ENCODE results near the gene TPP1. TPM values are rescaled to one million over a fixed set of nuclear protein-coding genes. Genes with fewer than 3 reads are reported as not detected.

The TPP1 gene
- total and polyA plus RNA-seq, 9 of the 15 experiments (the other 6 are each of a cell fraction or from before 2014, with no cell fraction given): 7.5 to 75.8 (median 15.7) TPM

DNA sequence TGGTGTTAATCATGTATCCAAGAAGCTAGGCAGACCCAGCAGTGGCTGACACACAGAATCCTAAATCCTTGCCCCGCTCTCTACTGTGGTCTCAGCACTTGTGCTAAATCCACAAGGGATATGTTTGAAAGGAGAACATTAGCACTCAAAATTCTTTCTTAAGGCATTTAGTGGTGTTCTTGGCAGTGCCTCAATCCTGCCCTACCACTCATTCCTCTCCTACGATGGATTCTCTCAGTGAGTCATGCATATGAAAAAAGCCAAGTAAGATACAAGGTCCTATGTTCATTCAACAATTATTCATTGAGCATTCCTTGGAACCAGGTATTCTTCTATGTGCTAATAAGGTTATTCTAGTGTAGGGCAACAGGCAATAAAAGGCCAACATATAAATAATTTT is 47.0 kb downstream of the TPP1 start (continued):
- TF ChIP-seq ZNF282 (CRISPR knock-in tag; IDR thresholded peaks at IDR 0.05) (no peak), RFX1 (IDR thresholded peaks at IDR 0.05) (no peak), ZNF347 (CRISPR knock-in tag; IDR thresholded peaks at IDR 0.05; ENCODE audit: low read depth) (no peak), ASH1L (IDR thresholded peaks at IDR 0.05; ENCODE audit: borderline replicate concordance, low read depth, partially characterized antibody) (no peak), DACH1 (IDR thresholded peaks at IDR 0.05; ENCODE audit: partially characterized antibody) (no peak), CHD2 (IDR thresholded peaks at IDR 0.05; ENCODE audit: low read depth, low read length) (no peak), MEF2A (IDR thresholded peaks at IDR 0.05; ENCODE audit: control insufficient read depth, low read depth, low read length) (no peak)

DNA sequence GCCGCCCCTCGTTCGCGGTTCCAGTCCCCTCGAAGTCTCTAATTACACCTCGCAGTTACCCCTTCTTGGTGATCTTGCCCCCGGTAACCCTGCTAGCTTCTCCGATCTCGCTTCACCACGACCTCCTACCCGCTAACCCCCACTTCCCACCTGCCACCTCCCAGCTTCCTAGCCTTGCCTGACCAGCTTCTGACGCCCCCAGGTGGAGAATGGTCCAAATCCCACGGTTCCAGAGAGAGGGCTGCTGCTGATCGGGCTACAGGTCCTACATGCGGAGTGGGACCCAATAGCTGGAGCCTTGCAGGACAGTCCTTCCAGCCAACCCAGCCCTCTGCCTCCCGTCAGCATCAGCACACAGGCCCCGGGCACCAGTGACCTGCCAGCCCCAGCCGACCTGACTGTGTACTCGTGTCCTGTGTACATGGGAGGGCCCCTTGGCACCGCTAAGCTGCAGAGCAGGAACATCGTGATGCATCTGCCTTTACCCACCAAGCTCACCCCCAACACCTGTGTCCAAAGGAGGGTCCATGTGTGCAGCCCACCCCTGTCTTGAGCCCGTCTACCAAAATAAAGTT is 47.7 kb downstream of the TPP1 start:
- 91% methylated on average over 17 of the region's 22 CpGs for WGBS (ENCODE audit: insufficient coverage, low coverage, missing lambda C conversion rate)
- Histone ChIP-seq H3K79me2 (ENCODE audit: control insufficient read depth, insufficient read depth, low read length) (no peaks in the 10 kb centered on the region), H3K4me1 (replicated peaks in 1 of 2; ENCODE audit: control insufficient read depth in 2 of 2, insufficient read depth in 2 of 2, low read length in 2 of 2) (peaks cover 30 to 45% of the 10 kb centered on the region in 2 experiments), H2AFZ (ENCODE audit: low read depth, low read length) (no peak overlapping the region), H3K27me3 (ENCODE audit: control insufficient read depth in 2 of 2, insufficient read depth in 2 of 2, low read length in 2 of 2) (no peaks in the 10 kb centered on the region), H3K9ac (ENCODE audit: insufficient read depth in 1 of 2, low read depth in 2 of 2, low read length in 2 of 2) (no peak overlapping the region; a peak in 1 of 4 replicates), H3K27ac (ENCODE audit: extremely low read depth, low read depth, low read length) (no peak overlapping the region), H3K4me3 (no peak overlapping the region), H4K20me1 (replicated peaks; ENCODE audit: control insufficient read depth, insufficient read depth, low read length) (no peaks in the 10 kb centered on the region), H3K36me3 (ENCODE audit: control insufficient read depth, insufficient read depth, low read length) (no peaks in the 10 kb centered on the region), H3K4me2 (ENCODE audit: insufficient read depth, low read length) (no peak overlapping the region), H3K9me1 (ENCODE audit: control insufficient read depth, insufficient read depth, low read length) (peaks cover 8% of the 10 kb centered on the region), H3K9me3 (replicated peaks; ENCODE audit: control insufficient read depth, insufficient read depth, low read depth, low read length) (no peaks in the 10 kb centered on the region)
- FAIRE-seq: no peak
- ChIA-PET CTCF (ENCODE audit: low intra/inter-chr PET ratio) (no interaction called here), POLR2A (interaction anchor here (1.1 kb wide), 1 partner anchor 40 kb away, joined by 3 read pairs; the partner anchor contains the start of gene TAF10)
- intact Hi-C loops (cut with micrococcal nuclease) (no loop called here), in situ Hi-C loops (cut with MboI) (no loop called here)
- no peak for ATAC-seq
- DNase-seq (ENCODE audit: extremely low read depth in 1 of 4, low spot score in 3 of 4): no peak
- no TSS peak for BruUV-seq (replicated peaks)
- TF ChIP-seq MYBL2 (IDR thresholded peaks at IDR 0.05; ENCODE audit: low read depth) (no peak), MYBL2 (CRISPR knock-in tag; IDR thresholded peaks at IDR 0.05; ENCODE audit: borderline replicate concordance) (no peak), SAFB (IDR thresholded peaks at IDR 0.05; ENCODE audit: borderline replicate concordance, low read depth, low read length) (no peak)

All from K562 (cell line).